ENCODE results near the gene ELAC1.
"Not testable (repeated sequence)": the region's sequence is repeated elsewhere in the genome, so short reads cannot be mapped to it uniquely, and the experiment has no call there.

The ELAC1 gene

GRCh38 chr18:50973367-50974126 lies 5.7 kb downstream of the ELAC1 start:
- FAIRE-seq = no peak

DNA sequence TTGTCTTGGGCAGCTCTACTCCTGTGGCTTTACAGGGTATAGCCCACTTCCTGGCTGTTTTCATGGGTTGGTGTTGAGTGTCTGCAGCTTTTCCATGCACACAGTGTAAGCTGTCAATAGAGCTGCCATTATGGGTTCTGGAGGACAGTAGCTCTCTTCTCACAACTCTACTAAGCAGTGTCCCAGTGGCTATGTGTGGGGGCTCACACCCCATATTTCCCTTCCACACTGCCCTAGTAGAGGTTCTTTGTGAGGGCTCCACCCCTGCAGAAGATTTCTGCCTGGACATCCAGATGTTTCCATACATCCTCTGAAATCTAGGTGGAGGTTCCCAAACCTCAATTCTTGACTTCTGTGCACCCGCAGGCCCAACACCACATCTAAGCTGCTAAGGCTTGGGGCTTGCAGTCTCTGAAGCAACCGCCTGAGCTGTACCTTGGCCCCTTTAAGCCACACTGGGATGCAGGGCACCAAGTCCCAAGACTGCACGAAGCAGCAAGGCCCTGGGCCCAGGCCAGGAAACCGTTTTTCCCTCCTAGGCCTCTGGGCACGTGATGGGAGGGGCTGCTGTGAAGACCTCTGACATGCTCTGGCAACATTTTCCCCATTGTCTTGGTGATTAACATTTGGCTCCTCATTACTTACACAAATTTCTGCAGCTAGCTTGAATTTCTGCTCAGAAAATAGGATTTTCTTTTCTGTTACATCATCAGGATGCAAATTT lies 9.4 kb downstream of the ELAC1 start:
- FAIRE-seq = no peak

- no peak for FAIRE-seq
Observed at GRCh38 chr18:50981381-50981780, 13.5 kb downstream of the ELAC1 start.

- no peak for FAIRE-seq
Observed at GRCh38 chr18:50982086-50982801, 14.4 kb downstream of the ELAC1 start.

DNA sequence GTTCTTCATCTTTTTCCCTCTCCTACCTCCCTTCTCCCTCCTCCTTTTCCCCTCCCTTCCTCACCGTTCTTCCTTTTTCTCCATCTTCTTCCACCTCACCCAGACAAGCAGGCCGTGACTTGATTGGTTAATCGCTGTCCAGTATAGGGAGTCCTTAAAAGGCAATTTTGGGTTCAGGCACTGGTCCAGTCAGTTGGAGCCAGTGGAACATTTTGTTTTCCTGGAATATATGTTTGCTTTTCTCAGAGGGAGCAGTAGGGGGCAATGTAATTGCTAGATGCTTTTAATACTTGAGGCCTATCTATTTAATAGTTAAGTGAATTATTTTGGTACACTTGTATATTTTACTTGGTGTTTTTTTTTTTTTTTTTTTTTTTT lies 15.0 kb downstream of the ELAC1 start:
- no peak for FAIRE-seq

DNA sequence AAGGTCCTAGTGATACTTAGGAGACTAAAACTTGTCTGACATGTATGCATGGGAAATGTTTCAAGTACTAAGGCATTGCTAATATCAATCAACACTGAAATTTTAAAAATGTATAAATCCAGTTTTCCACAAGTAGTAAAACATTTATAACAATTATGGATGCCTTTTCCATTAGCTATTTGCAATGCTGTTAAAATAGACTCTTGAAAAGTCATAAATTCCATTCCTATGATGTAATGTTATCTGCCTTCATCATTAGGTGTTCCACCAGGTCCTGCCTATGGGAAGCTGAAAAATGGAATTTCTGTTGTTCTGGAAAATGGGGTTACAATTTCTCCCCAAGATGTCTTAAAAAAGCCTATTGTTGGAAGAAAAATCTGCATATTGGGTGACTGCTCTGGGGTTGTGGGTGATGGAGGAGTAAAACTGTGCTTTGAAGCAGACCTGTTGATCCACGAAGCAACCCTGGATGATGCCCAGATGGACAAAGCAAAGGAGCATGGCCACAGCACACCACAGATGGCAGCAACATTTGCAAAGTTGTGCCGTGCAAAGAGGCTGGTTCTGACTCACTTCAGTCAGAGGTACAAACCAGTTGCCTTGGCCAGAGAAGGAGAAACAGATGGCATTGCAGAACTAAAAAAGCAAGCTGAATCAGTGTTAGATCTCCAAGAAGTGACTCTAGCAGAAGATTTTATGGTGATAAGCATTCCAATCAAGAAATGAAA lies 18.7 kb downstream of the ELAC1 start:
- FAIRE-seq = no peak

- FAIRE-seq = no peak
Observed at GRCh38 chr18:50987261-50987660, 19.4 kb downstream of the ELAC1 start.

- FAIRE-seq = no peak
Observed at GRCh38 chr18:50989711-50990110, 21.9 kb downstream of the ELAC1 start.

GRCh38 chr18:50992351-50992762 lies 24.5 kb downstream of the ELAC1 start:
- no peak for FAIRE-seq

GRCh38 chr18:50994031-50994430 lies 26.2 kb downstream of the ELAC1 start:
- no peak for FAIRE-seq

GRCh38 chr18:51003174-51003573 lies 35.3 kb downstream of the ELAC1 start:
- FAIRE-seq = not testable (repeated sequence)

GRCh38 chr18:51006061-51006818 lies 38.4 kb downstream of the ELAC1 start:
- FAIRE-seq = no peak

GRCh38 chr18:51006948-51007789 lies 39.3 kb downstream of the ELAC1 start:
- FAIRE-seq = no peak

GRCh38 chr18:51007790-51008139 lies 39.9 kb downstream of the ELAC1 start:
- FAIRE-seq = no peak

DNA sequence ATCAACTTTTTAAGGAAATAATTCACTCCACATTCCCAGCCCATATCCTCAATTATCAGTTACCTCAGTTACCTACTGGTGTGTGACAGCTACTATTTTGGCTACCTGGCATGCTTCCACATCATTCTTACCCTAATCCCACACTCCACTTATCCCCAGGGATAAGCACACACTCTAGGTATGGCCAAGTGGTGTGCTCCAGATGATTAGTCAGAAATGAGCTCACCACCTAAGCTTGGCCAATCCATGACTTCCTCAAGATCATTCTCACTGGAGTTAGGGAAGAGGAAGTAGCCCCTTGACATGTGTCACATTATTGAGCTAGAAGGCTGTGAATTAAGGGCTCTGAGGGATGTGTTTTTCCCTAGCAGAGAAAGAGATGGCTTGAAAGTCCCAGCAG lies 41.2 kb downstream of the ELAC1 start:
- FAIRE-seq = no peak

GRCh38 chr18:51010218-51010617 lies 42.4 kb downstream of the ELAC1 start:
- no peak for FAIRE-seq

DNA sequence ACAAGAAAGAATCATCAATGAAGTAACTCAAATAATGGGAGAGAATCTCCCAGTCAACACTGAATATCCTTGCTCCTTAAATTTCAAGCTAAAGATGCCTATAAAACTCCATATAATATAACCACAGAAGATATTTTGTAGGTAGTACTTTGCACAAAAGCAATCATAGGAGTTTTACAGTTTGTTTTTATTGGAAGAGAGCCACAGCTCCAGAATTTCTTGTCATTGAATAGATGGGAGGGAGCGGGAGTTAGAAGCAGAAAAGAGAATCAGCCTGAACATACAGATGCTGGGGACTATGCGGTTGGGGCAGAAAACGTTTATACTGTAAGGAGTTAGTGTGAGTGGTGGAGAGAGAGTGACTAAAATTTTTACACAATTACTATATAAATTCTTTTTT lies 43.9 kb downstream of the ELAC1 start:
- no peak for FAIRE-seq

DNA sequence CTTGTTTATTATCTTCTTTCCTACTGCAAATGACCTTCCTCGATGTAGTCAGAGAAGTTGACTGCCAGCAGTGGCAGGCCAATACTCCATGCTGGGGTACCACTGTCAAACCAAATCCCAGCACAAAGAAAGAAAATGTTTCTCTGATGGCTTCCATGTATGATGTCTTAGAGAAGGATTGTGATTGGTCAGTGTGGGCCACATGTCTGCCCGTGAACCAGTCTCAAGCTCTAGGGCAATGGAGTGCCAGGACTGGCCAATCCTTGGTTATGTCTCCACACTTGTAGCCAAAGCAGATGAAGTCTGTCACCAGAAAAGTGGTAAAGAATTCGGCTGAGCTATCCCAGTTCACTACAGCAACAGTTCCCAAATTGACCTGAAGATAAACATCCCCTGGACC lies 44.6 kb downstream of the ELAC1 start:
- no peak for FAIRE-seq

DNA sequence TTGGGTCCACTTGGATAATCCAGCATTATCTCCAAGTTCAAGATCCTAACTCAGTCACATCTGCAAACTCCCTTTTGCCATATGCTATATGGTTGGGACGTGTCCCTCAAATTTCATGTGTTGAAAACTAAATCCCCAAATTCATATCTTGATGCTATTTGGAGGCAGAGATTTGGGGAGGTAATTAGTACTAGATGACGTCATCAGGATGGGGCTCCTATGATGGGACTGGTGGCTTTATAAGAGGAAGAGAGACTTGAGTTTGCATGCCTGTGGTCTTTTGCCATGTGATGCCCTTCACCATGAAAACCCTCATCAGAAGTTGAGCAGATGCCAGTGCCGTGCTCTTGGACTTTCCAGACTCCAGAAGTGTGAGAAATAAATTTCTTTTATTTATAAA lies 45.4 kb downstream of the ELAC1 start:
- FAIRE-seq = no peak

DNA sequence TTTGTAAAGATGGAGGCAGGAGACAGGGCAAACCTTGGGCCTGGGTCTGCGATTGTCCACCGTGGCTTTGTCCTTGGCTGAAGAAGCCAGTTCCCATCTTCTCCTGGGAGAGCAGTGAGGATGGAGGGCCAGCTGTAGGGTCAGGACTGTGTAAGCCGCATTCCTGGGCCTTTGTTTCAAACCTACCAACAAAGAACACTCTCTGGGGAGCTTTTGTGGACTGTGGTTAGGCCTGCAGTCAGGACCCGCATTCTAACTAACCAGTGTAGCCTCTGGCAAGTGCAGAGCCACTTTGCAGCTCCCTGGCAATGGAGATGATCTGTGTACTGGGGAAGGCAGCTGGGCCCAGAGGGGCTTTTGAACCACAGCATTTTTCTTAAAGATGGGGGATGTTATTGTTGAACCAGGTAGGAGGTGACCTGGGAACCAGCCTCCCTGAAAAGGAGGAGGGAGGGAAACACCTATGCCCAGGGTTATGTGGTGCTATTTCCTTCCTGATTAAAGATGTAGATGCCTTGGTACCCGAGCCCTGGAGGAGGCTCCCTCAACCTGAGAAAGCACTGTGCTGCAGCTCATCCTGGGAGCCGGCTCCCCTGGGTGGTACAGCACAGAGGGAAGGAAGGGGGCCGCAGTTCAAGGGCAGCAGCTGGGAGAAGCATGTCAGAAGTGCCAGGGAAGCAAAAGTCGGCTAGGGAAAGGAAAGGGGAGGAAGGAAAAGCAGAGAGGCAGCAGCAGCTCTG lies 49.5 kb downstream of the ELAC1 start:
- FAIRE-seq = no peak

GRCh38 chr18:51020536-51020935 lies 52.7 kb downstream of the ELAC1 start:
- FAIRE-seq = no peak

Measured in endometrium (tissue), 2 donors.